IPS-18c (cell line): ENCODE results near the gene VPS45.
"Not testable (repeated sequence)": the region's sequence is repeated elsewhere in the genome, so short reads cannot be mapped to it uniquely, and the experiment has no call there.

ENCODE experiments used
- H3K4me3 ChIP-seq: 2 replicates; pipeline ENCODE4 v1.7.0; 2013; ENCODE audit warnings: low read depth, mild to moderate bottlenecking, low read length, moderate library complexity; ENCODE audit not compliant: insufficient read depth
- H3K9me3 ChIP-seq: one replicate; pipeline ENCODE4 v1.6.1; 2013; ENCODE audit warnings: mild to moderate bottlenecking, low read length, moderate library complexity; ENCODE audit not compliant: control insufficient read depth, insufficient read depth

Gene VPS45

DNA sequence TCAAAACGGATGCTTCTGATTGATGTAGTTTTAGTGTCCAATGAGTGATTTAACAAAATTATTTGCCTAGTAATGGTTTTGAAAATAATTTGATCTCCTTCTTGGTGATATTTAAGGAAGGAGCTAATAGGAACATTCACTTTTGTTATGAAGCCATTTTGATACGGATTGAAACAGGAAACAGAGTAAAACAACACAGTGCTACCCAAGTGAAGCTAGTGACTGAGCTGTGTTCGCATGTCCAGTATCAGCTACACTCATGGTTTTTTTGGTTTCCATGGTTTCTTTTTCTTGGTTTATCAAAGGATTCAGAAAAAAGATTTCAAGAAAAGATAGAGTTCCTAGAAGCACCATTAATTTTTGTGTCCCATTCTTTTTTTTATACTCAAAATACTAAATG lies 42.0 kb downstream of the VPS45 start:
- H3K4me3 ChIP-seq: no peak overlapping the region

DNA sequence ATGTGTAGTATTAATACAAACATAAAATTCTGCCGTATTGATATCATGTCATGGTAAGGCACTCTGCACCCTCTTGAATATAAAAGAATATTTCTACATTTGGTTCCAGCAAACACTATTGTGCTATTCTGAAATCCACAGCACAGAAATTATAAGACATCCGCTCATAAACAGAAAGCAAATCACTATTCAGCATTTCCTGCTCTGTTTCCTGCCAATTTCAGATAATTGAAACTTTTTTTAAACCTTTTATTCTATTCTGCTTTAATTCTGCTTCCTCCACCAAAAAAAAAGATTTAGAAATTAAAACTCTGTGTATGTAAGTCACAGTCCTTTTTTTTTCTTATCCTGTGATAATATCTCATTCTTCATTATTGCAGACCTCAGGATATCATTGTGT lies 42.5 kb downstream of the VPS45 start:
- H3K9me3 ChIP-seq: no peaks in the 10 kb centered on the region

More for the DNA sequence above, 42.0 kb downstream of the VPS45 start:
- H3K9me3 ChIP-seq: no peaks in the 10 kb centered on the region

DNA sequence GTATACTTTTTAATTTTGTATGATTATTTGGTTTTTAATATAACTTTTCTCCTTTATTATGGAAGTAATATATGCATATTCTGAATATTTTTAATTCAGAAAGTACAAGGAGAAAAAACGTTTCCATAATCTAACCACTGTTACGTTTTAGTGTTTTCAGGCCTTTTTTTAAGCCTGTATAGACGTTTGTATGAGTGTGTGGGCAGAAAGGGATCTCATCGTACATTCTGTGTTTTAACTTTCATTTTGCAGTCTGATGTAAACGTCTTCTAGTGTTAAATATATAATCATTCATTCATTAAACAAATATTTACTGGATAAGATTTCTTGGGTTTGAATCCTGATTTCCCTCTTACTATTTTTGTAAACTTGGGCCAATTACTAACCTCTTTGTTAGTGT lies 44.1 kb downstream of the VPS45 start:
- Histone ChIP-seq H3K9me3 (no peaks in the 10 kb centered on the region), H3K4me3 (no peak overlapping the region)

More for the DNA sequence above, 42.5 kb downstream of the VPS45 start:
- no peak overlapping the region for H3K4me3 ChIP-seq

DNA sequence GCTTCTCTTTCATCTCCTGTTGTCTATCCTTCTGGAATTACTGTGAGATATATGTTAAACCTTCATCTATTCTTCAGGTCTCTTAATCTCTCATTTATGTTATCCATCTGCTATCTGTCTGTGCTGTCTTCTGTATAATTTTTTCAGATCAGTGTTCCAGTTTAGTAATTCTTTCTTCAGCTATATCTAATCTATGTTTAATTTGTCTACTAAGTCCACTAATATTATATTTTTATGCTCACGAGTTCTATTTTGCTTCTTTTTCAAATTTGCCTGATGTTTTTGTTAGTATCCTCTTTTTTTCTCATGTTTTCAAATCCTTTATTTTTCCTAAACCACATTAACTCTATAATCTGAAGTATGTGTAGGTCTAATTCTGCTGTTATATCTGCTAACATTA lies 47.5 kb downstream of the VPS45 start:
- no peak overlapping the region for H3K4me3 ChIP-seq
- no peaks in the 10 kb centered on the region for H3K9me3 ChIP-seq

DNA sequence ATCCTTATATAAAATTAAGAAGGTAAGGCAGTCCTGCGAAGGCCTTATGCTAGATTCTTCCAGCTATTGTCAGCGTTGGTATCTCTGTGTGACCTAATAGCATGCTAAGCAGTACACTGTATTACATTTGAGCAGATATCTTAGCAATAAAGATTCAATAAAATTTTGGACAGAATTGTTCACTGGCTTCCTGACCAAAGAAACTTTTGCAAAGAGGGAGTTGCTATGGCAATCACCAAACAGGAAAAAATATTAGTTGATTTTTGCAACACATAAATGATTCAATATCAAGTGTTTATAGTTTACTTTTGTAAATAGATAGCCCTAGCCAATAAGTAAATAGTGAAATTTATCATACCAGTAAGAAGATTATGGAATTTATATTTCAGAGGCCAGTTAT lies 51.1 kb downstream of the VPS45 start:
- H3K4me3 ChIP-seq: no peak overlapping the region
- H3K9me3 ChIP-seq: no peaks in the 10 kb centered on the region

DNA sequence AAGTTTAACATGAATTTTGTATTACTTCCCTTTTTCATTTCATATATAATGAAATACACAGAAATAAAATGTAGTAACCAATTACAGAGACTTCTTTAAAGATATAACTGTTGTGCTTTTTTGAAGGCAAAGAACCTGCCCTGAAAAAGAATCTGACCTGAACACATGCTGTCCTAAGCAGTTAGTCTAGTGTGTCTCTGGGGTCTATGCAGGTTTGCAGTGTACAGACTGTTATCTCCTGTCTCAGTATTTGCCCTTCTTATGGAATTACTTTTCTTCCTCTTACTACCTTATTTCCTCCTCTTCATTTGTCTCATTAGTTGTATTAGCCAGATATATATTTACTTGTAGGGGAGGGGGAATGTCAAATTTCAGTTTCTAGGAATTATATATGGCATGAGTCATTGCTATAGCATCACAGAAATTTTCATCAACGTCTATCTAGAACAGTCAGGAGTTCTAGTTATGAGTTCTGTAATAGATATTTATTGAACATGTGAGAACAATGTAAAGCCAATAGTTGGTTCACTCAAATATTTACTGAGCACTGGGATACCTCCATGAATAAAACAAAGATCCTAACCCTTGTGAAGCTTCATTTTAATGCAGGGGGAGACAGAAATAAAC lies 53.8 kb downstream of the VPS45 start:
- H3K4me3 ChIP-seq: no peak overlapping the region
- no peaks in the 10 kb centered on the region for H3K9me3 ChIP-seq

DNA sequence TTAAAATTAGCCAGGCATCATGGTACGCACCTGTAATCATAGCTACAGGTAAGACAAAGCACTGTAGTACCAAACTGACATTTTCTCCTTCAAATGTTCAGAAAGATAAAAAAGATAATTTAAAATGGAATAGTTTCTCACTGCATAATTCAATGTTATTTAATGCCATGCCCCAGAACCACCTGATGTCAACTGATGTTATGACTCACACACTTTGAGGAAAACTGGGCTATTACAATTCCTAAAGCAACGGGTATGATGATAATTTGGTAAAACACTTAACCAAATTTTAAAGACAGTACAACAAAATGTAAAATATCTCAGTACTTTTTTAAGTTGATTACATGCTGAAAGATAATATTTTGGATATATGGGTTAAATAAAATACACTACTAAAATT lies 59.2 kb downstream of the VPS45 start:
- Histone ChIP-seq H3K4me3 (no peak overlapping the region), H3K9me3 (no peaks in the 10 kb centered on the region)

DNA sequence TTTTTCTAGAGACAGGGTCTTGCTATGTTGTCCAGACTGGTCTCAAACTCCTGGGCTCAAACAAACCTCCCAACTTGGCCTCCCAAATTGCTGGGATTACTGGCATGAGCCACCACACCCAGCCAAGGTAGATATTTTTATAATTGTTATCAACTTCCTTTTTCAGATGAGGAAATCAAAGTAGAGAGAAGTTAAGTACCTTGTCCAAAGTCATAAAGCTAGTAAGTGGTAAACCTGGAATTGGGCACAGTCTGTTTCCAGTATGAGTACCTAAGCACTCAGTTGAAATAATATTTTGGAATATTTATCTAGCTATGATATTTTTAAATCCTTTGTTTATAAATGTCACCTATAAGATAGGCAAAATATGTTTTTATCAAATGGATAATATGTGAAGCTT lies 59.9 kb downstream of the VPS45 start:
- Histone ChIP-seq H3K4me3 (no peak overlapping the region), H3K9me3 (no peaks in the 10 kb centered on the region)

DNA sequence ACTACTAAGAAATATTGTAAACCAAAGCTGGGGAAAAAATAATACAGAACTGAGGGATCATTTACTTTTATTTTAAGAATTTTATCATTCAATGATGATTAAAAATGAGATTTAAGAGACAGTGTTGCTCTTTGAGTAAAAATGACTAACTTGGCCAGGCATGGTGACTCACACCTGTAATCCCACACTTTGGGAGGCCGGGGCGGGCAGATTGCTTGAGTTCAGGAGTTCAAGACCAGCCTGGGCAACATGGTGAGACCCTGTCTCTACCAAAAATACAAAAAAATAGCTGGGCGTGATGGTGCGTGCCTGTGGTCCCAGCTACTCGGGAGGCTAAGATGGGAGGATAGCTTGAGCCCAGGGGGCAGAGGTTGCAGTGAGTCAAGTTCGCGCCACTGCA lies 60.3 kb downstream of the VPS45 start:
- H3K9me3 ChIP-seq: no peaks in the 10 kb centered on the region
- H3K4me3 ChIP-seq: no peak overlapping the region

DNA sequence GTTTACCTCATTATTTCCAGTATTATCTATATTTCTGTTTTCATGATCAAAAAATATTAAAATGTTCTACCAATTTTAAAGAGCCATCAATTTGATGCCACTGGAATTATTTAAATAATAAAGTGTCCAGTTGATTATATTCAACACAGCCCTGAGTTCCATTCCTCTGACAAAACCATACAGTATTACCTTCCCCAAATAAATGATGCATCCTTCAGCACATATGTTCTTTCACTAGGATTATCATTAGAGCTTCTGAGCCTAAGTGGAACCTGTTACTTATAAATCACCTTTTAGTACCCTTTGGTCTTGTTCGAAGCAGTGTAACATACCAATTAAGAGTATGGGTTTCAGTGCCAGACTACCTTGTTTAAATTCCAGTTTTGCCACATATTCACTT lies 64.8 kb downstream of the VPS45 start:
- H3K4me3 ChIP-seq: no peak overlapping the region
- no peaks in the 10 kb centered on the region for H3K9me3 ChIP-seq

DNA sequence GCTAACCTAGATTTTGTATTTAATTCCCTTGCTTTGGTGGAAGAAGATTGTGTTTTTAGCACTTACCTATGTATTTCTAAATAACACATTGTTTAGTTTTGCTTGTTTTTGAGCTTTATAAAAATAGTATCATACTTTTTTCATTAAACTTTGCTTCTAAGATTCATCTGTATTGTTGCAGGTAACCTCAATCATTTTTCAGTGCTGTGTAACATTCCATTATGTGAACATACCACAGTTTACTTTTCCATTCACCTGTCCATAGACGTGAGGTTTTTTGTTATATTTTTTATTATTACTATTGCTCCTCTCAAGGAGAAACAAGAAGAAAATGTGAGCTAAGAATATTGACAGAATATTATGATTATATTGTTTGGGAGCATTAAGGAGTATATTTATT lies 67.0 kb downstream of the VPS45 start:
- H3K9me3 ChIP-seq: no peaks in the 10 kb centered on the region
- no peak overlapping the region for H3K4me3 ChIP-seq

DNA sequence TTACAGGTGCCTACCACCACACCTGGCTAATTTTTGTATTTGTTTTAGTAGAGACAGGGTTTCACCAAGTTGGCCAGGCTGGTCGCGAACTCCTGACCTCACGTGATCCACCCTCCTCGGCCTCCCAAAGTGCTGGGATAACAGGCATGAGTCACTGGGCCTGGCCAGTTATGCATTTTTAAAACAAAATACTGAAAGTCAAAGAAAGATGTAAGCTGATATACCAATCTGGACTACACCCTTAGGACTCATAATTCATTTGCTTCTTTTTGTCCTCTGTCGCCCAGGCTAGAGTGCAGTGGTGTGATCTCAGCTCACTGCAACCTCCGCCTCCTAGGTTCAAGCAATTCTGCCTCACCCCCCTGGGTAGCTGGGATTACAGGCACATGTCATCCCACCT lies 67.8 kb downstream of the VPS45 start:
- H3K9me3 ChIP-seq, H3K4me3 ChIP-seq: not testable (repeated sequence)

DNA sequence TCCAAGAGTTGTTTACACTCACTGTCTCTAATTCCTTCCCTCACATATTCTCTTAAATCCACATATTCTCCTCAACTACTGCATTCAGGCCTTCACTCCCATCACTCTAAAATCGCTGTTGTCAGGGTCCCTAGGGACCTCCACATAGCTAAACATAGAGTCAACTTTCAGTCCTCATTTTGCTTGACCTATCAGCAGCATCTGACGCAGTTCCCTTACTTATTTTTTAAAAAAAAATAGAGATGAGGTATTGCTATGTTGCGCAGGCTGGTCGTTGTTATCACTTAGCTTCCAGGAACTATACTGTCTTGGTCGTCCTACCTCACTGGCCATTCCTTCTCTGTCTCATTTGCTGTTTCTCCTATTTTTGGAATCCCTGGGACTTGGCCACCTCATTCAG lies 70.5 kb downstream of the VPS45 start:
- no peak overlapping the region for H3K4me3 ChIP-seq
- peaks cover 2% of the 10 kb centered on the region for H3K9me3 ChIP-seq

DNA sequence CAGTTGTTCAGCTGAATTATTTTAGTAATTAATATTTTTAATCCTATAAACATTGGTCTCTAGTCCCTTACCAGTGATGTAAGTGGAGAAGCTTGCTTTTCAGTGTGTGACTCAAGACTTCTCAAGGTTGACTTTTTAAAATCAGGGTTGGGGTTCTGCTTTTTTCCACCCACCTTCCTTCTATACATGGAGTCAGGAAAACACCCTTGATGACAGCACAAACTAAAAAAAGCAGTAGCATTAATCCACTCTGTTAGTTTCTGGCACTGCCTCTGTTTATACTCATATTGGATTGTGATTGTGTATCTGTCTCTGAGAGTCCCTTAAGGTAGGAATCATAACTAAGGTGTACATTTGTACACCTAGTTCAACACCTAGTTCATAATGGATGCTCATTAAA lies 73.9 kb downstream of the VPS45 start:
- Histone ChIP-seq H3K4me3 (no peak overlapping the region), H3K9me3 (peaks cover 2% of the 10 kb centered on the region)

DNA sequence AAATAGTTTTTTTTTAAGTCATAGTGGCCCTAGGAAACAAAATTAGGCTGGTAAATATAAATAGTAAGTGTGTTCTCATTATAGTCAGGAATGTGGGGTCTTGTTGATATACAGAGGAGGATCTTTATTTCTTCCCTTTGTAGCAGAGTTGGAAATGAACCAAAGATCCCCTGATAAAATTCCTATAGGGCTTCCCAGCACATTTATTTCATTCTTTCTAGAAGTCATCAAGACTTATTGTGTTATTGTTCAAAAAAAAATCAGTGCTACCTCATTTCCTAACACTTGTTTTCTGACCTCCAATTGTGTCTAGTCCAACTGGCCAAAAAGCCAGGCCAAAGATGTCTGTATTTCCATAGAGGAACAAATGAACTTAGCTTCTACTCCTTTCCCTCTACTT lies 74.5 kb downstream of the VPS45 start:
- no peak overlapping the region for H3K4me3 ChIP-seq
- H3K9me3 ChIP-seq: peaks cover 2% of the 10 kb centered on the region

DNA sequence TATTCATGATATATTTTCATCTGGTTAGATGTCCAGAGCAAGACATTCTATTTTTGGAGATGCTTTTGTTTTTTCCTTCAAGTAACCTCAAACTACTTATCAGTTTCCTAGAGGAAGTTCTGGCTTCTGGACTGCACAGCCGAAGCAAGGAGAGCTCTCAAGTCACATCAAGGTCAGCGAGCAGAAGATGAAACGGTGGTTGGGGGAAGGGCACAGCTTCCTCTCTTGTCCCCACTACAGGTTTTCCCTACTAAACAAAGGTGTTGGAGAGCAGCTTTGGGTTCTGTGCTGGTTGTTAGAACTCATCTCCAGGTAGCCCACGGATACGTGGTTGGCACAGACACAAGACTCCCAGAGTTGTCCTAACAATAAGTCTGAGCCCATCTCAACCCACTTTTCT lies 77.0 kb downstream of the VPS45 start:
- Histone ChIP-seq H3K9me3 (peaks cover 2% of the 10 kb centered on the region), H3K4me3 (no peak overlapping the region)

DNA sequence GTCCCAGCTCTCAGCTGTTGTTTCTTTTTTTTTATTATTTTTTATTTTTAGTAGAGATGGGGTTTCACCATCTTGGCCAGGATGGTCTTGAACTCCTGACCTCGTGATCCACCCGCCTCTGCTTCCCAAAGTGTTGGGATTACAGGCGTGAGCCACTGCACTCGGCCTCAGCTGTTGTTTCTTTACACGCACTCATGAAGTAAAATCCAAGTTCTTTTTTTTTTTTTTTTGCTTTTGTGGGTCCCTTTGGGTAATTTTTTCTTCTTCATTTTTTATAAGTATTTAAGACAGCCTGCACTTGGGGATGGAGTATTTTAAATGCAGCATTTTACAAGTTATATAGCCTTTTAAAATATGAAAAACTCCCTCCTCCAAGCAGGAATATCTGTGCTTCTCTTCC lies 78.4 kb downstream of the VPS45 start:
- H3K9me3 ChIP-seq, H3K4me3 ChIP-seq: not testable (repeated sequence)

DNA sequence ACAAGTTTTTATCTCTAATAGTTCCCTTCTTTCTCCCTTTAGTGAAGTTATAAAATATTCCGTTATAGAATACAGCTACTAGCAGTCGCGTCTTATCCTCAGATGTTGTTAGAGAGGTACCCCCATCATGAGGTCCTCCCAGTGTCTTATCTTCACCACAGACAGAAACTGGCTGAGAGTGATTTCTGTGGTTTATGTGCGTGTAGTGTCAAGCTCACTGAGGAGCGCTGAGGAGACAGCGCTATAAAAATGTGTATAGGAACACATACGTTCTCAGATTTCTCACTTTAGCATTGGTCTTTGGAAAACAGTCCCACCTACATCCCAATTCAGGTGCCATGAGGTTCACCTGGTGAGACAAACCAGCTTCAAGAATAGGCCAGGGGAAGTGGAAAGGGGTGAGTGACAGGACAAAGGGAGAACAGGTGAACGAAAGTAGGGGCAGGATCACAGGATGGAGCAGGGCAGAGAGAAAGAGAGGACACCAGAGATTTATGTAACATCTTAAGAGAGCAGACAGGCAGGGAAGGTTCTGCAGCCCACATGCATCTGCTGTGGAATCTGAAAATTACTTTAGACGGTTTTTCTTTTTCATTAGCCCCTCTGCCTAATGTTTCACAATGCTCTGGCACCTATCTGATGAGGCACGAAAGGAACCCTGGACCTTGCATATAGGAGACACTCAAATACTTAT lies 79.4 kb downstream of the VPS45 start:
- Histone ChIP-seq H3K4me3 (no peak overlapping the region), H3K9me3 (no peaks in the 10 kb centered on the region)

DNA sequence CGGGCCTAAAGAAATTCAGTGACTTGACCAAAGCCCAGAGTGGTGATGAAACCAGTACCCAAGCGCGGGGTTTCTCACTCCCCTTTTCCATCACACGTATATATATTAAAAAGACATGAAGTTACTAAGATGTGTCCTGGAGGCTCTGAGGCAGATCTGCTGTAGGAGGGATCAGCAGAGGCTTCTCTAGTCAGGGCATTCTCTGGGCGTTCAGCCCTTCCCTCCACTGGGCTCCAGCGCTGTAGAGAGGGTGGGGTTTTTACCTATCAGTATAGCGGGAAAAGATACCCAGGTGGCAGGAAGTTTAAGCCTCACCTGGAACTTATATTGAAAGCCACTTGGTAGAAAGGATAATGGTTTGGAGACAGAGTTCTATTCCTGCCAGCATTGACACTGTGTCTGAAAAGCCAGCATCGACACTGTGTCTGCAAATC lies 81.3 kb downstream of the VPS45 start:
- Histone ChIP-seq H3K9me3 (no peaks in the 10 kb centered on the region), H3K4me3 (peak overlapping the region; percentile 73)
